ENCODE results near the gene SLC25A29.

The SLC25A29 gene

DNA sequence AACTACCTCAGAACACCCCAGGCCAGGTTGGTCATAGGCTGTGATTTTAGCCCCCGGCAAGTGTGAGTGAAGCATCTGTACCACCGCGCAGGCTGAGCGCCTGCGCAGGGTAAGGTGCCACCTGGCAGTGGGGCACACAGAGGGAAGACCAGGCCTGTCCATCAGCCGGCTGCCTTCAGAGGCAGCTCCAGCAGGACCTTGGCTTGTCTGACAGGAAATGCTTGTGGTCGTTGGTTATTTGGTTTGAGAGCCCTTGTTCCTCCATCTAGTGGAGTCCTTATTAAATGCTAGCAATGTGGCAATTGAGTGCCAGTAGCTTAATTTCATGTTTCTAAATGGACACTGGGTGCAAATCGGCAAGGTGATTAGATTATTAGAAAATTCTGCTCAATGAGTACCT lies 27.5 kb downstream of the SLC25A29 start:
- no peak for DNase-seq

DNA sequence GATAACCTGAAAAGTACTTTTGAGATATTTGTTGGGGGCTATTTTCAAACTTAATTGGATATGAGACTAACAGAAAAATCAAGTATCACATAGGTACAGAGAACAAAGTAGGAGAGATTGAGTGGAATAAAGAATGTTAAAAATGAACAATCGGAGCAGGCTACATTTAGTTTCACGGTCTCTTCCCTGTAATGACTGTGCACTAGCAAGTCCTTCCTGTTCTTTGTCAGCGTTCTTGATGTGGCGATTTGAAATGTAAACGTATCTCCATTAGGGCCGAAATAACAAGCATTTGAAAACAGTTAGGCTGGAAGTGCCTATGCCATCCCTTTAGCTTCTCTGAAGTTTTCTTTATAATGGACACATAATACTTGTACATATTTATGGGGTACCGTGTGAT lies 31.0 kb downstream of the SLC25A29 start:
- DNase-seq: no peak

- DNase-seq: no peak
Observed at GRCh38 chr14:100274250-100274649, 32.0 kb downstream of the SLC25A29 start.

DNA sequence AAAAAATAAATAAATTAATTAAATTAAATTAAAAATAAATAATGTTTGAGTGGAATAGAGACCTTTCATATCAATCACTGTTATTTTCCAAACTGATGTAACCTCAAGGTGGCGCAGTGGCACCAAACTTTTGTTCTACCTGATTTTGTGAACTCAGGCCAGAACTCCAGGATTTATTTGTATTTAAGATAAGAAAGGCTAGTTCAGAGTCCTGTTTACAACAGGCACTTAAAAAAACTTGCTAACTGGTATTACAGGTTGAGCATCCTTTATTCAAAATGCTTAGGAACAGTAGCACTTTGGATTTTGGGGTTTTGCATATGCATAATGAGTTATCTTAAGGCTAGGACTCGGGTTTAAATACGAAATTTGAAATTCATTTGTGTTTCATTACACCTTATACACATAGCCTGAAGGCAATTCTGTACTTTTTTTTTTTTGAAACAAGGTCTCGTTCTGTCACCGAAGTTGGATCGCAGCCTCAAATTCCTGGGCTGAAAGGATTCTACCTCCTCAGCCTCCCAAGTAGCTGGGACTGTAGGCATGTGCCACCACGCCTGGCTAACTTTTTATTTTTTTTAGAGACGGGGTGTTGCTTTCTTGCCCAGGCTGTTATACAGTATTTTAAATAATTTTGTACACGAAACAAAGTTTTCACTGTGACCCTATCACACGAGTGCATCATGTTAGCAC lies 34.9 kb downstream of the SLC25A29 start:
- DNase-seq: no peak

DNA sequence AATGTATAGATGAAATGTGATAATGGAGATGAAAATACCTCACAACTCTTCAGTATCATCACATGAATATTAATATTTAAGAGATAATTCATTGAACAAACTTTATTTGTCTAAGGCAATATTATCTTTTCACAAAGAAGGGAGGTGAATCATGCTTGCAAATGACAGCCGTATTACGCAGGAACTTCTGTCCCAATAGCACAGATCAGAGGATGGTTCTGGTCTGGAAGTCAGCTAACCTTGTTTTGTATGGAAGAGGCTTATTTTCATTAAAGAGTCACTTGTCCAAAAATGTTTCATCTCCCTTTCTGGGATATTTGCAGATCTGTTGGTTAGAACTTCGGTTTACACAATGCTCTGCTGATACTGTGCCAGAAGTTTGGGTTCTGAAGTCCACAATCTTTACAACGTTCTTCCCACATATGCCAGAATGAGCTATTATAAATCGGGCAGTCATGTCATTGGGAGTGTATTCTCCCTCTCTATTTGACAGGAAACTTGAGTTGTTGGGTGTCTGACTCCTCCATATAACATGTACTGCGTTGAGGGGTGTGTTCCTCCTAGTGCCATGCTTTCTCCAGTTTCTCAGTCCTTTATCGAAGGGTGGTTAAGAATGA lies 37.5 kb downstream of the SLC25A29 start:
- DNase-seq: no peak

- no peak for DNase-seq
Observed at GRCh38 chr14:100267990-100268389, 38.3 kb downstream of the SLC25A29 start.

- no peak for DNase-seq
Observed at GRCh38 chr14:100263141-100263540, 43.1 kb downstream of the SLC25A29 start.

DNA sequence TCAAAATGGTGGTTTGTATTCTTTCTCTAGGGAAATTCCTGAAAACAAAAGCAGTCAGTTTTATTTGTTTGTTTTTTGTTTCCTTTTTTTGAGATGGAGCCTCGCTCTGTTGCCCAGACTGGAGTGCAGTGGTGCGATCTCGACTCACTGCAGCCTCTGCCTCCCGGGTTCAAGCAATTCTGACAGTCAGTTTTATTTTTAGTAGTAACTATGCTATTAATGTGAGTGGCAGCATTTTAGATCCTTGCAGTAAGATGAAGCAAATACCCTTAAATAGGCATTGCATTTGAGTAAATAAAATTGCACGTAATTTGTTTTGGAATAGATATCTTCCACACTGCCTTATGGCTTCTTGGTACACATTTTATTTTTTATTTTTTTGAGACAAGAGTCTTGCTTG lies 43.7 kb downstream of the SLC25A29 start:
- DNase-seq: no peak

DNA sequence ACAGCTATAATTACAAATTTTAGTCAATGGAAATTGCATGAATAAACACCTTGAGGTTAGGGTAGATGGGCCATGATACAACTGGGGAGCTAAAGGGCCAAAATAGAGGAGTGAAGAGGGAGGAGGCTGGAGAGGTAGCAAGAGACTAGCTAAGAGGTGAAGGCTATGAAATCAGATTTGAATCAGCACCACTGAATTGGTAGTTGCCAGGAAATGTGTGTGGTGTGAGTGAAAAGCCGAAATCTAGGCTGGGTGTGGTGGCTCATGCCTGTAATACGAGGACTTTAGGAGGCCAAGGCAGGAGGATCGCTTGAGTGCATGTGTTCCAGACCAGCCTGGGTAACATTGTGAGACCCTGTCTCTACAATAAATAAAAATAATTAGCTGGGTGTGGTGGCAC lies 44.6 kb downstream of the SLC25A29 start:
- no peak for DNase-seq

GRCh38 chr14:100256339-100256895 lies 49.8 kb downstream of the SLC25A29 start:
- no peak for DNase-seq

DNA sequence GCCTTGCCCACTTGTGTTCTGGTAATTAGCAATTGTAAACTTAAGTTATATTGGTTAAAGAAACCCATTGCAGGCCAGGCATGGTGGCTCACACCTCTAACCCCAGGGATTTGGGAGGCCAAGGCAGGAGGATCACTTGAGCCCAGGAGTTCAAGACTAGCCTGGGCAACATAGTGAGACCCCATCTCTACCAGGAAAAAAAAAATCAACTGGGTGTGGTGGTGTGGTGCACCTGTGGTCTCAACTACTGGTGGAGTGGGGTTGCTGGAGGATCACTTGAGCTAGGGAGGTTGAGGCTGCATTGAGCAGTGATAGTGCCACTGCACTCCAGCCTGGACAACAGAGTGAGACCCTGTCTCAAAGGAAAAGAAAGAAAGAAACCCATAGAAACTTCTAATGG lies 53.6 kb downstream of the SLC25A29 start:
- DNase-seq: no peak

DNA sequence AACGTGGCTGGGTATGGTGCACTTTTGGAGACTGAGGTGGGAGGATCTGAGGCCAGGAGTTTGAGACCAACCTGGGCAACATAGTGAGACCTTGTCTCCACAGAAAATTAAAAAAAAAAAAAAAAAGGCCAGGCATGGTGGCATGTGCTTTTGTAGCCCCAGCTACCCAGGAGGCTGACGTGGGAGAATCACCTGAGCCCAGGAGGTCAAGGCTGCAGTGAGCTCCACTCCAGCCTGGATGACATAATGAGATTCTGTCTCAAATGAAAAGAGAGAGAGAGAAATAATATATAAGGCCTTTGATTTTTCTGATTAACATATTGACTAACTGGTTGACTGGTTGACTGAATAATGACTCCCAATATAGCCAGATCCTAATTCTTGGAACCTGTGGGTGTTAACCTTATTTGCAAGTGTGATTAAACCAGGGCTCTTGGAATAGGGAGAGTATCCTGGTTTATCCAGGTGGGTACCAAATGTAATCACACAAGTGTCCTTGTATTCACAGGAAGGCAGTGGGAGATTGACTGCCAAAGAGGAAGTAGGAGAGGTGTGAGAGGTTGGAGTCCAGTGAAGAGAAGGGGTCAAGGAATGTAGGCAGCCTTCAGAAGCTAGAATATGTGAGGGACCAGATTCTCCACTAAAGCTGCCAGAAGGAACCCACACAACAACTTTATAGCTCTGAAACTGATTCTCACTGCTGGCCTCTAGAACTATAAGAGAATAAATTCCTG lies 55.3 kb downstream of the SLC25A29 start:
- DNase-seq: no peak

GRCh38 chr14:100246809-100247428 lies 59.3 kb downstream of the SLC25A29 start:
- no peak for DNase-seq

DNA sequence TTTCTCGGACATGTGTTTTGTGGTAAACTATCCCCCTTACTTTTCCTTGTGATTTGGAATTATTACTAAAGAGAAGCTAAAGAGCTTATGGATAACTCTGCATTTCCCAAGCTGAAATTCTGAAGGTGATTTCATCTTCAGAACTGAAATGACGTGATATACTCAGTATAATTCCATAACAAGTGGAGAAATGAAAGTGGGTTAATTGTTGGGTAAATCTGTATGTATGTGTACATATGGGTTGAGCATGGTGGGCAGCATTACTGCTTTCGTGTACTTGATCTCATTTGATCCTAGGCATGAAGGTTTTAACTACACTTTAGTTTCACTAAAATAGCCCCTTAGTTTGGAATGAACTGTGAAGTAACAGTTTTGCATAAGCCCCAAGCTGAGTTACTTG lies 63.2 kb downstream of the SLC25A29 start:
- no peak for DNase-seq

DNA sequence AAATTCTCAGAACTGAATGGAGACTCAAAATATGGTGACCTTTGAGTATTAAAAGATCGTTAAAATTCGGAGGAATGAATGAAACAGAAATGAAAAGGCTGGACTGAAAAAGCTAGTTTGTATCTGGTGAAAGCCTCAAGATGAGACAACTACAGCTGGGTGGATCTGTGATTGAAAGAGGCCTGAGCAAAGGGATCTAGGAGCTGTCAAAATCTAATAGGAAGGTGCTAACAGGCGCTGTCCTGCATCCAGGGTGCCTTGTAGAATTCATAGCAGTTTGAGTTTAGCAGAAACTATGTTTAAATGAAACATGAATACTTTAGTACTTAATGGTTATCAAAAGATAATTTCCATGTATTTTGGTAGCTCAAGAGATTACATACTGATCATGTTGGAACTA lies 65.0 kb downstream of the SLC25A29 start:
- DNase-seq: no peak

Data from activated naive CD4-positive, alpha-beta T cell treated with anti-CD3 and anti-CD28 coated beads, Interleukin-2, amount 50 U/mL, for 16 hours (primary cell).